ENCODE measurements around the gene EVA1C.

Gene EVA1C

DNA sequence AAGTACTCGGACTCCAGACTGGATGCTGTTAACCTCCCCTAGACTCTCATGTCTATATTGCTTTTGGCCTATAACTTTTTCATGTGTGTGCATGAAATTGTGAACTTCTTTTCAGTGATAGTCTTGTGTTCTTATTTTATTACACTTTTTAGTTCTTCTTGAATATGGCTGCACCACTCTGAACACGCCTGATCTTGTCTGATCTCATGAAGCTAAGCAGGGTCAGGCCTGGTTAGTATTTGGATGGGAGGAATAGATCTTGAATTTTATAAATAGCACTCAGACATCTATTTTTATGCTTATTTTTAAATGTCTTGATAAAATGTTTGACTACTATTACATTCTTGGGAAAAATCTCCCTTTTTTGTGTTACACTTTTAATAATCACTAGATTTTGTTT is 150.4 kb downstream of the EVA1C start:
- no peak for DNase-seq (ENCODE audit: low read depth)

All from stimulated activated CD4-positive, alpha-beta T cell treated with anti-CD3 and anti-CD28 coated beads, Interleukin-2, amount 100 ng/mL, for 4 hours (primary cell).